Measurements from ENCODE around the gene MGAT4A. TPM values are rescaled to one million over a fixed set of nuclear protein-coding genes. Genes with fewer than 3 reads are reported as not detected.

The MGAT4A gene
- total RNA-seq, 4 donors from 2014 or later = 20.4 to 59.6 (median 39.8) TPM

DNA sequence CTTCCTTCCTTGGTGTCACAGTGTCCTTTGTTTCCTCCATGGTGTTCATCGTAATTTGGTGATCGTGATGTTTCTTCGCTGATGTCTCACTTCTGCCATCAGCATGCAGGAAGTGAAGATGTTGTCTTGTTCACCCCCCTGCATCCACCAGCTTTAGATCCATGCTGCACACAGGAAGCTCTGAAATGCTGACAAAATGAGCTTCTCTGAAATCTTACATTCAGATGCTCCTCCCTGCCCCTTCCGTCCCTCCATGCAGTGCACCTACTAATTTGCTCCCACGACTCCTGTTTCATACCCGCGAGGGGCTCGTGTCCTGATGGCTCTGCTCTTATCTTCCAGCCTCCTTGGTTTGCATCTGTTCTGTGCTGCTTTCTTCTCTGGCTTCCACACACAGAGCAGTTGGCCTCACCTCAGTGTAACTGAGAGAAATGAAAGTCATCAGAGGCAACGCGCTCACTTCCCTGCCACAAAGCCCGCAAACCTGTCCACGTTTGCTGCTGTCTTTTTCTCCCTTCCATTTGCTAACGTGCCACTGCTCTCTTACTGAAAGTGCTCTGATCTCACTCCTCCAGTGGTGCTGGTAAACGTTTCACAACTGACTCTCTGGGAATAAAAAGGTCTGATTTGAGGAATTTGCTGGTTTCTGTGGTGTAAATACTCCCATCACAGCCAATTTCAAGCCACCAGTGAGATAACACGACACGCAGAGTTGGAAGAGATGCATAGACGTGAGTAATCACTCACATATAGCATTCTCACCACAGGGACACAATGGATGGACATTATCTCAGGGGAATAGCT lies 41.0 kb upstream of the MGAT4A start:
- DNase-seq = no peak
- H3K4me3 ChIP-seq (replicated peaks in 1 of 3) = no peak overlapping the region
- H3K36me3 ChIP-seq = no peaks in the 10 kb centered on the region
- no peaks in the 10 kb centered on the region for H3K9me3 ChIP-seq
- no peak overlapping the region for H3K27ac ChIP-seq
- H3K27me3 ChIP-seq = no peaks in the 10 kb centered on the region
- H3K4me1 ChIP-seq = no peaks in the 10 kb centered on the region
- intact Hi-C loops (cut with DNase I) = no loop called here
- TF ChIP-seq POLR2A (IDR thresholded peaks at IDR 0.05) = no peak
- TF ChIP-seq, protein P1, sequence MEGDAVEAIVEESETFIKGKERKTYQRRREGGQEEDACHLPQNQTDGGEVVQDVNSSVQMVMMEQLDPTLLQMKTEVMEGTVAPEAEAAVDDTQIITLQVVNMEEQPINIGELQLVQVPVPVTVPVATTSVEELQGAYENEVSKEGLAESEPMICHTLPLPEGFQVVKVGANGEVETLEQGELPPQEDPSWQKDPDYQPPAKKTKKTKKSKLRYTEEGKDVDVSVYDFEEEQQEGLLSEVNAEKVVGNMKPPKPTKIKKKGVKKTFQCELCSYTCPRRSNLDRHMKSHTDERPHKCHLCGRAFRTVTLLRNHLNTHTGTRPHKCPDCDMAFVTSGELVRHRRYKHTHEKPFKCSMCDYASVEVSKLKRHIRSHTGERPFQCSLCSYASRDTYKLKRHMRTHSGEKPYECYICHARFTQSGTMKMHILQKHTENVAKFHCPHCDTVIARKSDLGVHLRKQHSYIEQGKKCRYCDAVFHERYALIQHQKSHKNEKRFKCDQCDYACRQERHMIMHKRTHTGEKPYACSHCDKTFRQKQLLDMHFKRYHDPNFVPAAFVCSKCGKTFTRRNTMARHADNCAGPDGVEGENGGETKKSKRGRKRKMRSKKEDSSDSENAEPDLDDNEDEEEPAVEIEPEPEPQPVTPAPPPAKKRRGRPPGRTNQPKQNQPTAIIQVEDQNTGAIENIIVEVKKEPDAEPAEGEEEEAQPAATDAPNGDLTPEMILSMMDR (IDR thresholded peaks at IDR 0.05) = no peak
- 75 to 77% methylated on average over 17 of the region's 17 CpGs for WGBS, 2 donors

DNA sequence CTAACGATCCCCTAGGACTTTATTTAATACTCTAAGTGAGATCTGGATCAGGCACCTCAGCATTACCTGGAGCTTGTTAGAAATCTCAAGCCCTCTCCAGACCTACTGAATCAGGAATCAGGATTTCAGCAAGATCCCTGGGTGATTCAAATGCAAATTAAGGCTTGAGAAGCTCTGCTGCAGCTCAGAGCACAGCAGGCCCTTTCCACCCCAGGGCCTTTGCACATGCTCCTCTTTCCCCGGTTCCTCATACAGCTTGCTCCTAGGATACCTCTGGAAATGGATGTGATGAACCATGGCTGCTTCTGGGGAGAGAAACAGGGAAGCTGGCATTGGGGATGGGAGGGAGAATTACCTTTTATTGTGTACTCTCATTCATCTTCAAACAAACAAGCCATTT lies 40.3 kb upstream of the MGAT4A start:
- H3K27ac ChIP-seq = no peak overlapping the region
- H3K4me1 ChIP-seq = no peaks in the 10 kb centered on the region
- intact Hi-C loops (cut with DNase I) = no loop called here
- no peaks in the 10 kb centered on the region for H3K36me3 ChIP-seq
- 93 to 96% methylated on average over 2 of the region's 2 CpGs for WGBS, 2 donors
- TF ChIP-seq, protein P1 (IDR thresholded peaks at IDR 0.05) = no peak
- TF ChIP-seq POLR2A (IDR thresholded peaks at IDR 0.05) = no peak
- no peaks in the 10 kb centered on the region for H3K9me3 ChIP-seq
- H3K27me3 ChIP-seq = no peaks in the 10 kb centered on the region
- DNase-seq = no peak
- H3K4me3 ChIP-seq (replicated peaks in 1 of 3) = no peak overlapping the region

DNA sequence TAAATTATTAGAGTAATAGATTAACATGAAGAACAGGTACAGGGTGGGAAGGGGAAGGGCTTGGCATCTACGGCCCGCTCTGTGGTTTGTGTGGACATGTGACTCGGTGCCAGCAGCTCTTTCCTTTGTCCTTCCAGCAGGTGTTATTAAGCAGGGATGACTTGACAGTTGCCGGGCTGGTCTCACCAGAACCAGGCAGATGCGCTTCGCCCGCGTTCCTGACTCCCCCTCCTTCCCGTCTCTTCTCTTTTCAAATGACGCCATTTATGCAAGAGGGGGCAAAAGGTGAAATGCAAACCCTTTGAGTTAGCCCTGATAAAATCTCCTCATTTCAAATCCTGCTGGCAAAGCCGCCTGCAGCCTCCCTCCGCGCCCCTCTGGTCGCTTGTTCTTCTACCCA lies 38.9 kb upstream of the MGAT4A start:
- H3K27me3 ChIP-seq = no peaks in the 10 kb centered on the region
- no peaks in the 10 kb centered on the region for H3K4me1 ChIP-seq
- intact Hi-C loops (cut with DNase I) = no loop called here
- no peak overlapping the region for H3K27ac ChIP-seq
- no peak for TF ChIP-seq POLR2A (IDR thresholded peaks at IDR 0.05)
- TF ChIP-seq, protein P1 (IDR thresholded peaks at IDR 0.05) = no peak
- H3K4me3 ChIP-seq (replicated peaks in 1 of 3) = no peak overlapping the region
- no peak for DNase-seq
- no peaks in the 10 kb centered on the region for H3K36me3 ChIP-seq
- H3K9me3 ChIP-seq = no peaks in the 10 kb centered on the region
- WGBS, 2 donors = 74 to 77% methylated on average over 14 of the region's 14 CpGs

DNA sequence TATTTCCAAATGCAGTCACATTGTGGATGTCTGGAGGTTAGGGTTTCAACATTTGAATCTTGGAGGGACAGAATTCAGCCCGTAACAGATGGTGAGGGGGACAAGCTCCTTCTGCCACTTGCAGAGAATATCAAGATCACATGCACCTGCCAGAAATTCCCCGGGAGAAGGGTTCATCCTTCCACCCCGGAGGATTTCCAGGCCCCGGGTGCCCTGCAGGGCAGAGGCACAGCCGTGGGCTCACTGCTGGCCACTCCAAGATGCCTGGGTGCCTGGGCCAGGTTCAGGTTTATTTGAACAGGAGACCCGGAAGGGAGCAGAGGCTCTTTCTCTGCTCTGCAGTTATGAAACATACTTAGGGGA lies 38.2 kb upstream of the MGAT4A start:
- no peaks in the 10 kb centered on the region for H3K36me3 ChIP-seq
- no peaks in the 10 kb centered on the region for H3K4me1 ChIP-seq
- TF ChIP-seq POLR2A (IDR thresholded peaks at IDR 0.05) = no peak
- TF ChIP-seq, protein P1 (IDR thresholded peaks at IDR 0.05) = no peak
- DNase-seq = no peak
- H3K27ac ChIP-seq = no peak overlapping the region
- no peaks in the 10 kb centered on the region for H3K27me3 ChIP-seq
- intact Hi-C loops (cut with DNase I) = no loop called here
- H3K4me3 ChIP-seq (replicated peaks in 1 of 3) = no peak overlapping the region
- H3K9me3 ChIP-seq = no peaks in the 10 kb centered on the region
- 91 to 92% methylated on average over 6 of the region's 6 CpGs for WGBS, 2 donors

DNA sequence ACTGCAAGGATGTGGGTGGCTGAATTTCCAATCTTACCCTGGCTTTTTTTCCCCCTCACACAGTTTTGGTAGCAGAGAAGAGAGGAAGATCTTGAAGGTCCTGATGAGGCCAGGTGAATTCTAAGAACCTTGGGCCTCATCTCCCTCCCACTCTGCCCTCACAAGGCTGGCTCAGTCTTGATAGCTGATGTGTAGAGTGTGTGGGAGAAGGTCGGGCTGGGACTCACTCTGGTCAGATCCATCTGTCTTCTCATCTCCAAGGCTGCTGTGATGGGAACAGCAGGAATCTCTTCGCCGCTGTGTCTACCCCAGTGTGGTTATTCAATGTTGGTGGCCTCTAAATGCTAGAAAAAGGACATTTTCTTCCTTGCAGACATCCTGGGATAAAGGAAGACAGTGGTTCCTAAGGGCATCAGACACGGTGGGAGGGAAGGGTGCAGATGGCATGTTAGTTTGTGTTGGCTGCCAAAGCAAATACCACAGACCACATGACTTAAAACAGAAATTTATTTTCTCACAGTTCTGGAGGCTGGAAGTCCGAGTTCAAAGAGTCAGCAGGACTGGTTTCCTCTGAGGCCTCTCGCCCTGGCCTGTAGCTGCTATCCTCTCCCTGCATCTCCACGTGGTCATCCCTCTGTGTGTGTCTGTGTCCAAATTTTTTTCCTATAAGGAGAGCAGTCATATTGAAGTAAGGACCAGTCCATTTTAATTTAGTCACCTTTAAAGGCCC lies 37.6 kb upstream of the MGAT4A start:
- 62 to 64% methylated on average over 7 of the region's 7 CpGs for WGBS, 2 donors
- H3K4me3 ChIP-seq (replicated peaks in 1 of 3) = no peak overlapping the region

More for the DNA sequence above, 37.6 kb upstream of the MGAT4A start:
- Histone ChIP-seq H3K27me3 (no peaks in the 10 kb centered on the region), H3K9me3 (no peaks in the 10 kb centered on the region), H3K27ac (no peak overlapping the region), H3K4me1 (no peaks in the 10 kb centered on the region), H3K36me3 (no peaks in the 10 kb centered on the region)
- intact Hi-C loops (cut with DNase I) = no loop called here
- DNase-seq = no peak
- no peak for TF ChIP-seq POLR2A (IDR thresholded peaks at IDR 0.05)
- TF ChIP-seq, protein P1 (IDR thresholded peaks at IDR 0.05) = no peak
